Stimulated activated CD4-positive, alpha-beta T cell treated with anti-CD3 and anti-CD28 coated beads, Interleukin-1b, Interleukin-23, amount 100 ng/mL, for 48 hours (primary cell): ENCODE data around the gene IL17RB.

Source experiments
- DNase-seq: peaks from one replicate; pipeline ENCODE4 v3.0.0-alpha.2; 2020

The IL17RB gene

DNA sequence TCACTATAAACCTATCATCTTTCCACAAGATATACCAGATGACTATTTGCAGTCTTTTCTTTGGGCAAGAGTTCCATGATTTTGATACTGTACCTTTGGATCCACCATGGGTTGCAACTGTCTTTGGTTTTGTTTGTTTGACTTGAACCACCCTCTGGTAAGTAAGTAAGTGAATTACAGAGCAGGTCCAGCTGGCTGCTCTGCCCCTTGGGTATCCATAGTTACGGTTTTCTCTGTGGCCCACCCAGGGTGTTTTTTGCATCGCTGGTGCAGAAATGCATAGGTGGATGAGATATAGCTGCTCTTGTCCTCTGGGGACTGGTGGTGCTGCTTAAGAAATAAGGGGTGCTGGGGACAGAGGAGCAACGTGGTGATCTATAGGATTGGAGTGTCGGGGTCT, 33.9 kb upstream of the IL17RB start:
- no peak for DNase-seq

DNA sequence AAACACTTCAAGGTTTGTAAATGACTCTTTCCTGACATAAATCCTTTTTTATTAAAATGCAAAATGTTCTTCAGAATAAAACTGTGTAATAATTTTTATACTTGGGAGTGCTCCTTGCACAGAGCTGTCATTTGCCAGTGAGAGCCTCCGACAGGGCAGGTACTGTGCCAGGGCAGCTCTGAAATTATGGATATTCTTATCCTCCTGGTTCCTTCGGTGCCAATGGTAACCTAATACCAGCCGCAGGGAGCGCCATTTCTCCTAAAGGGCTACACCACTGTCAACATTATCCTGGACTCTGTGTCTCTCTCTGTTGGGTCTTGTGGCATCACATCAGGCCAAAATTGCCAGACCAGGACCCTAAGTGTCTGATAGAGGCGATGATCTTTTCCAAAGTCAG, 33.1 kb upstream of the IL17RB start:
- DNase-seq, result no peak

DNA sequence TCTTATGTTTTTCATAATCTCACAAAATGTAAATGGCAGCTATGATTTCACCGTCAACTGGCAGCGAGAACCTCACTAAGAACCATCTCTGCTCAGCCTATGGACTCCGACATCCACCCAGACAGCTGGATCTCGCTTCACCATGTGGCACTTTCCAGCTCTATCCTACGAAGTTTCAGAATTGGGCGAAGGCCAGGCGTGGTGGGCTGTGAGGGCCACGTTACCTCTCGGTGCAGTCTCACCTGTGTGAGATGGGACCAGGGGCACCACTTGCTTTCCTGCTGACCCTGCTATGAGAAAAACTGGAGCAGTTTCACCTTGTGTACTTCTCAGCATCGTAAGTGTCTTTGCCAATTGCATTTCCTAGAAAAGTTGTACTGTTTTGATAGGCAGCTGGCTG, 32.5 kb upstream of the IL17RB start:
- no peak for DNase-seq

DNA sequence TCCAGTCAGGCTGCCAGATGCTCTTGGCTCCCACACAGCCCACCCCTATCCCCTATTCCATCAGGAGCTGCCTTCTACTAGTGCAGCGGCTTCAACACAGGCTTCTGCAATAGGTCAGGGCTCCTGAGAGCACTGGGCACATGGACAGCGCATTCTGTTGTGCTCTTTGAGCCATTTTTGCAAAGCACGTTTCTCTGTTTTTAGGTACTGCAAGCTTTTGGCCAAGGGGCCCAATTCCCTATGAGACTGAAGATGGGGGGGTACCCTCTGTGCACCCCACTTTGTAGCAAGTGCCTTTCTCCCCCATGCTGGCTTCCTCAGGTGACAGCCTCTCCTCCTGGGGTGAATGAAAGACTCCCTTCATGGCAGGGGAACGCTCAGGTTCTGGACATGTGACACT, 31.3 kb upstream of the IL17RB start:
- DNase-seq, result no peak

DNA sequence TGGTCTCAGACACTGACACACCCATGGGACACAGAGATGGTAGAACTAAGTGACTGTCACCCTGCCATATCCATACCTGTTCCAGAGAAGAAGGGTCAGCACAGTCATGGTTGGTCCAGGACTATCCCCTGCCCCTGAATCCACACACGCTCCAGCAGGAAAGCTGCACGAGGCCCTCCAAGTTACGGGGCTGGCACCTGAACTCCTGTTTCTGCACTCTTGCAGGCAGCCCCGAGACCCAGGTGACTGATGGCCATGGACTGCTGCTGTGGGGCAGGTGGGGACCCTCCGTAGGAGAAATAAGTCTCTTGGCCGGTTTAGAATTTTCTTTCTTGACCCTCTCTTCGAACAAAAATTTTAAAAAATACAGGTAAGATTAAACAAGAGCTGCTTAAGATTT, 30.7 kb upstream of the IL17RB start:
- DNase-seq, result no peak

DNA sequence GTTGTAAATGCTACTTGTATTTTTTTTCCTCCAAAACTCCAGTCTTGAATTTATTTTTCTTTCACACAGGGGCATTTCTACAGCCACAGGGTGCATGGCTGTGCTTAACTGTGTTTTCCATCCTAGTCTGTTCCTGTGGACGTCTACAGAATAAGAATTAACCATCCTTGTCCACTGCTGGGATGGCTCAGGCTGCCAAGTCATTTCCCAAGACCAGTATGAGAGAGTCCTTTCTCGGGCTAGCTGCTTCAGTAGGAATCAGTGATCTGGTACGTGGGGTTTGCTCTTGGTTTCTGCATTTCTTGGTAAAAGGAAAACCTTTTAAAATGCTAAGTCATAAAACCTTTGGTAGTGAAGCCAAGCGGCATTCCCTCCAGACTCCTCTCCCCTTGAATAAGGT, 29.9 kb upstream of the IL17RB start:
- no peak for DNase-seq

DNA sequence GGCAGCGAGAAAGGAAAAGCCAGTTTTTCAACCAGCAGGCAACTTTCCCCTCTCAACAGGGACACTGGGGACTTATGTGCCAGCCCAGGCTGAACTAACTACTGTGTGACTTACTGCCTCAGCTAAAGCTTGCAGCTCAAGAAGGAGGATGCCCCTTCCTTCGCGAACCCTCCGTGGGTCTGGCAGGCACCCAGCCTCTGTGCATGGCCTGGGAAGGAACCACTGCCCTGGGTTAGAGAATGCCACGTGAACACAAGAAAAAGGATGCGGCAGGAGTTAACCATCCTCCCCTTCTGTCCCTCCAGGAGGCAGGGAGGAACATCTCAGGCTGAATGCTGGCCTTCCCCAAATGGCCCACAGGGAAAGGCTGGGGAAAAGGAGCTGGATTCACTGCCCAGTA, 29.2 kb upstream of the IL17RB start:
- no peak for DNase-seq

DNA sequence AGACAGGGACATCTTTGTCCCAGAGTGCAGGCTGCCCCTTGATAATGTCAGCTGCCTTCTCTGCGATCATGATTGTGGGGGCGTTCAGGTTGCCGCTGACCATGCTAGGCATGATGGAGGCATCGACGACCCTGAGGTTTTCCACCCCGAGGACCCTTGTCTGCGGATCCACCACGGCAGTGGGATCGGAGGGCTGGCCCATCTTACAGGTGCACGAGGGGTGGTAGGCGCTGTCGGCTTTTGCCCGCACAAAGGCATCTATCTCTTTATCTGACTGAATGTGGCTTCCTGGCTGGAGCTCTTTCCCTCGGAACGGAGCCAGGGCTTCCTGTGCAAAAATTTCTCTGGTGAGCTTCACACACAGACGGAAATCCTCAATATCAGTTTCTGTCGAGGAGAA, 28.6 kb upstream of the IL17RB start:
- no peak for DNase-seq

DNA sequence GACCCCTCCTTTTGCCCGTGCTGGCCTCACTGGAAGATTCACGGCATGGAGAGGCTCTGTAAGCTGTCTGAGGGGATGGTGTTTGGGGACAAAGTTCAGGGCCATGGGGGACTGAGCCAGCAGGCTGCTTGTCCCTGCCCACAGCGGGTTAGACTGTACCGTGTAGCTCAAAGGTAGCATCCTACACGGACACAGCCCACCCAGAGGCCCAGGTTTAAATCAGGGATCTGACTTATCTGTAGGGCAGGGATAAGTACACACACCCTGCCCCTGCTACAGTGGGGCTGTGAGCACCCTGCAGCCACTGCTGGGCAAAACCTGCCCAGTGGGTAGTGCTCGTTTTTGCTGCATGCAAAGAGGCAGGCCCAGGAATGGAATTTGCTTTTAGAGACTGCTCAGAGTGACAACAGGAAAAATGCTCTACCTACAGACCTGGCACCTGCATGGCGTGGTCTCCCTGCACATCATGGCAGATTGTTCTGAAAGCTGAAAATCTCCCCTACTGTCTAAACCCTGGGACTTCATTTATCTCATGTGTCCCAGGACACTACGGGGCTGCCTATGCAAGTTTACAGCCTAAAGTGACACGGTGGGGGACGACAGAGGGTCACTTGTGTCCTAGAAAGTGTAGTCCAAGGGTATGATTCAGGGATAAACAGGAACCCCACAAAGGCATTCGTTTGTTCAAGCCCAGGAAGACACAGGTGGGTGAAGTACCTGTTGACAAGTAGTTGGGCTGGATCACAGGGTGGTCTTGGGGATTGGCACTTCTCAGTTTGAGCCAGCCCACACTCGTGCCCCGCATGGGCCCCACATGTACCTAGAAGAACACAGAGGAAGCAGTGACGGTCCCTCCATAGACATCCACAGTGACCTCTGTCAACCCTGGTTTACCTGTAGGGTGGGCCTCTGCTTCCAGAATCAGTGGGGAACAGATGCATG, 27.9 kb upstream of the IL17RB start:
- no peak for DNase-seq

DNA sequence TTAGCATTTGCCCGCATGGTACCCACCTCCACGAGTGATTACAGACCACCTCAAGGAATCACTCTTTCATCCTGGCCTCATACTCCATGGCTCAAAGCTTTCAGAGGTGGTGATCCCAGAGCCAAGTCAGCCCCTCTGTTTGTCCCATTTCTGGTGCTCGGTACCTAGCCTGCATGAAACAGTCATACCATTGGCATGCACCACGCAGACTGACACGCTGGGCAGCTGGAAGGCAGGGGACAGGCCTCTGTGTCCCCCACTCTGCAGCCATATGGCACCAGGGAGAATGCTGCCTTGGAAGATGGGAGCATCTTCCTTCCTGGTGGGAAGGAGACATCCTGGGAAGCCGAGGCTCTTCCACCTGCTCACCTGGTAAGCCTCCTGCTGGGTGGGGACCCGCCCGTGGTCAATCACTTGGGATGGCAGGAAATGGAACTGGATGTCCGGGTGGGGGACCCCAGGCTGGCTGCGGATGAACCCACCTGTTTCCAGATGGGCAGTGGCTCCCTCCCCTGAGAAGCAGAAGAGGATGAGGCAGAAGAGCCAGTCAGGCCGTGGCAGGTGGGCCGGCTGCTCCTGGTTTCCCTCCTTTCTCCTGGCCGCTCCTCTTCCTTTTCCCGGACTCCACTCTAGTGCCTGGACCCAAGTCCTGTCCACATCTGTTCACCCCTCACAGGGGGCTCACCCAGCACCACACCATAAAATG, 27.1 kb upstream of the IL17RB start:
- DNase-seq, result no peak

DNA sequence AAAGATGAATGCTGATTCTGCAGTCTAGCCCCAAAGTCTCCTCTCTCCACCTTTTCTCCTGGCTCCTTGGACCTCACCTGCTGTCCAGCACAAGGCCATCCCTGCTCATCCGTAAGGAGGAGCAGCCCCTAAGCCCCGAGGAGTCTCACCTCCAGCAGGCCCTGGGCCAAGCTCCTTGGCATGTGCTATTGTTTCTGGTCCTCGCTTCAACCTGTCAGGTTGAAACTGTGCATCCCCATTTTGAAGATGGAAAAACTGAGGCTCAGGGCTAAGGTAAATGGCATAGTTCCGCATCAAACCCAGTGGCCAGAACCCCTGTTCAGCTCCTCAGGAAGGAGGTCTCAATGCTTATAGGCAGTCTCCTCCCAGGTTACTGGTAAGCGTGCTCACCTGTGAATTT, 26.3 kb upstream of the IL17RB start:
- DNase-seq, result no peak

DNA sequence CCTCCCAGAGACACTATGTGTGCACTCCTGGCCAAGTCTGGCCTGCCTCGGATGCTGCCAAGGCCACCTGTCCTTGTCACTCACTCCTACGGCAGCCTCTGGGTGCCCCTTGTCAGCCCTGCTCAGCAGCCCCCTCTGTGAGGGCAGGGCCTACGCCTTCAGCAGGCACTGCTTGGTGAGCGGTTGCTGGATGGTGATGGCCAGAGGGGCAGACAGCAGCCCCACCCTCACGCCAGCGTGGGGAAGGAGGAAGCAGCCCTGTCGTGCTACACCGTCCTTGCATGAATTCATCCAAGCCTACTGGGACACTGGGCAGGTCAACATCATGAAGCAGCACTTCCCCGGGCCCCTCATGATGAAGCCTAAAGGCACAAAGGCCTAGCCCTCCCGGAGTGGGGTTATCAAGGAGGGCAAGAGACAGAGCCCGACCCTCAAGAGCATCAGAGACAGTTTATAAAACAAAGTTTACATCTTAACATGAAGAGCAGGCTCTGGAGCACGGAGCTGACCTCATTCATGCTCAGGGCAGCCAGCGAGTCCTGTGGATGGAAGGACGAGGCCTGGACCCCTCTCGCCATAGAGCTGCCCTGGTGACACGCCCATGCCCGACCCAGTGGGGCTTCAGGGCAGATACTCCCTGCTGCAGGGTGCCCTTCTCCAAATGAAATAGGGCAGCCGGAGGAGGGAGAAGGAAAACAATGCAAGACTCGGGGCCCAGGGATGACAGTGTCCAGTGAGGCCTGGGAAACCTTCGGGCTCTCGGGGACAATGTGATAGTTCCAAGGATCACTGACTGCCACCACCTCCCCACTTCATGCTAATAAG, 25.4 kb upstream of the IL17RB start:
- no peak for DNase-seq

DNA sequence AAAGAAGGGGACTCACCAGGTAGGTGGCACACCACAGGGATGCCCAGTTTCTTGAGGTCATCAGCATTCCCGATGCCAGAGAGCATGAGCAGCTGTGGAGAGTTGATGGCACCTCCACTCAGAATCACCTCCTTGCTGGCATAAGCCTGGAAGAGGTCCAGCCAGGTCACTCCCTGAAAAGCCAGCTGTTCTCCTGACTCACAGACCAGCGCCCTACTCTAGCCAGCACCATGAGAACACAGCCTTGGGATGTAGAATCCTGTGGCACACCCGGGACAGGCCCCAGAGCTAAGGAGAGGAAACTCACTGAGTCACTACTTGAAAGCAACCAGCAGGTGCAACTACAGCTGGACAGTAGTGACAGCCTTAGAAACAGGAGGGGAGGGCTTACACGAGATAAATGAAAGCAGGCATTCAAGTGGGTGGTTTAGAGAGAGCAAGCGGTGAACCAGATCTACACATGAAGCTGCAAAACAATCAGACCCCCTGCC, 24.7 kb upstream of the IL17RB start:
- no peak for DNase-seq

DNA sequence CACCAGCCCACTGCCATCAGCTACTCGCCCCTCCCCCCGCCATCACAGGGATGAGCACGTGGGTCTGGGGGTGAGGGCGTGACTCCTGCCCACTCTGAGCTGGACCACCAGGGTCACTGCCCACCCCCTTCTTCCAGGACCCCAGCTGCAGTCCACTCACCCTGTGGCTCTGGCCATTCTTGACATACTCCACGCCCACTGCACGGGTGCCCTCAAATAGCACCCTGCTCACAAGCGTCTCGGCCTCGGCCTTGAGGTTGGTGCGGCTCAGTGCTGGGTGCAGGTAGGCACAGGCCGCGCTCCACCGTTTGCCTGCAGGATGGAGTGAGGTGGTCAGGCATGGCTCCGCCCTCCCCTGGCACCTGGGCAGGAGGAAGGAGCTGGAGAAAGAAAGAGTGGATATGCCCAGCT, 24.0 kb upstream of the IL17RB start:
- DNase-seq, result no peak

DNA sequence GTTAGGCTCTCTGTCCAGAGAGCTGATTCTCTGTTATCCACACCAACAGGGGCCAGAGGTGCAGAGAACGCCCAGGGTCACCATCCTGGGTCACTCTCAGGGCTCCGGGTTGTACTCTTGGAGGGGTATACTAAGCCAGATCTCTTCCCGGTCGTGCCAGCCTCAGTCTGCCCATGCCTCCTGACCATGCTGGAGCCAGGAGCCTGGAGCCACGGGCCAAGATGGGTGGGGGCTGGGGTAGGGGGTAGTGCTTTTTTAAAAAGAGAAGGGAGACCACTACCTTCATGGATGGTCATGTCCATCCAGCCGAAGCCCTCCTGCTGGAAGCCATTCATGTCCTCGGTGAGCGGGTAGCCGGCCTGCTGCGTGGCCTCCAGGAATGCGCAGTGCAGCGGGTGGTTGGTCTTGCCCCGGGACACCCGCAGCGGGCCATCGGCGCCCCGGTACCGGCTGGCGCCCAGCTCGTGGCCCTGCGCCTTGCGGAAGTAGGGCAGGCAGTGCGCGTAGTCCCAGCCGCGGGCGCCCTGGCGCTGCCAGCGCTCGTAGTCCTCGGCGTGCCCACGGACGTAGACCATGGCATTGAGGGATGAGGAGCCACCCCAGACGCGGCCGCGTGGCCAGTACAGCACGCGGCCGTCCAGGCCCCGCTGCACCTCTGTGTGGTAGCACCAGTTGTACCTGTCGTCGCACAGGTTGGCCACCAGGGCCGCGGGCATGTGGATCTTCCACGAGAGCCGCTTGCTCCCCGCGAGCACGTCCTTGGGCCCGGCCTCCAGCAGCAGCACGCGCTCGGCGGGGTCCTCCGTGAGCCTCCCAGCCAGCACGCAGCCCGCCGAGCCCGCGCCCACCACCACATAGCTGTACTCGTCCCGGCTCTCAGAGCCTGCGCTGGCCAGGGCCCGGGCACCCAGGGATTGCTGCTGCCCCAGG, 23.1 kb upstream of the IL17RB start:
- no peak for DNase-seq

DNA sequence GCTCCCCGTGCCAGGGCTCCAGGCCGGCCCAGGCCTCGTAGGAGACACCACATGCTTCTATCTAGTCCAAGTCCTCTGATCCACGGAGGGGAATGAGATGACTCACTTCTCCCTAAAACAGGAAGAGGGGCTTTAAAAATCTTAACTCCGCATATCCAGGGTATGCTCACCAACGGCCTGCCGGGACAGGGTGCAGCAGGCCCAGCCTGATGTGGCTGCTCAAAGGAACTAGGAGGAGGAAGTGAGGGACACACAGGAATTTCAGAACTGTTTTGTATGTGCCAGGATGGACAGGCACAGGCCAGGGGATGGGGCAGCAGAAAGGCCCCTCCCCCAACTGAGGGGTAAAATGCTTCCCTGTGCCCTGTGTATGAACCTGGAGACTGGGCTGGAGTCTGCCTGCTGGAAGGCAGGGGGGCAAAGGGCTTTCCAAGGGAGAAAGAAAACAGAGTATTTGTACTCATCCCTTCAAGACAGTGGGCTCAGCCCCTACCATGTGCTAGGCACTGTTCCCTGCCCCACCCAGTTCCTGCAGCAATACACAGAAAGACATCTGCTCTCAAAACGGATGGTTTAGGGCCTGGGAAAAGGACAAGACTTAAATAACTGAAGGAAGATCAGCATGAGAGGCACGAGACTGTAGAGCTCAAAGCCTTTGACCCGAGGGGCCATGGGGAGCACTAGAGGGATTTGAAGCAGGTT, 22.3 kb upstream of the IL17RB start:
- no peak for DNase-seq

DNA sequence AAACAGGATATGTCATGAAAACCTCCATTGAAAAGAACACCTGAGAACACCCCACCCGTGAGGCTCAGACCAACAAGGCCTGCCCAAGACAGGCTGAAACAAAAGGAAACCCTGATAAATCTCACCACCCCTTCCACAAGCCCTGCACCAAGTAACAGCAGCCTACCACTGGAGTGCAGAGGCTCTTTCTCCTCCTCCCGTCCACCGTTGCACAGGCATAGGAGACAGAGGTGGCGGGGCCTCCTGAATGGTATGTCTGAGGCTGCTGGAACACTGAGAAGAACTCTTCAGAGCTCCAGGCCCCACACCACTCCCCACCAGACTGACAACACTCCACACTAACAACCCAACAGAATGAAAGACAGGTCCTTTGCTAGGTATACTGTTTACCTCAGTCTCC, 21.6 kb upstream of the IL17RB start:
- DNase-seq, result no peak

DNA sequence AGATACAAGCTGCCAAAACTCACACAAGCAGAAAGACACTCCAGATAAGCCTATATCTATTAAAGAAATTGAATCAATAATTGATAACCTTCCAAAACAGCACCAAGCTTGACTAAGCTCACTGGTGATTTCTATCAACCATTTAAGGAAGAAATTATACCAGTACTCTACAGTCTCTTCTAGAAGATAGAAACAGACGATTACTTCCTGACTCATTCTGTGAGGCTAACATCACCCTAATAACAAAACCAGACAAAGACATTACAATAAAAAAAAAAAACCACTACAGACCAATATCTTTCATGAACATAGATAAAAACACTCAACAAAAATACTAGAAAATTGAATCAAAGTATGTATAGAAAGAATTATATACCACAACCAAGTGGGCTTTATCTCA, 20.3 kb upstream of the IL17RB start:
- DNase-seq, result no peak

DNA sequence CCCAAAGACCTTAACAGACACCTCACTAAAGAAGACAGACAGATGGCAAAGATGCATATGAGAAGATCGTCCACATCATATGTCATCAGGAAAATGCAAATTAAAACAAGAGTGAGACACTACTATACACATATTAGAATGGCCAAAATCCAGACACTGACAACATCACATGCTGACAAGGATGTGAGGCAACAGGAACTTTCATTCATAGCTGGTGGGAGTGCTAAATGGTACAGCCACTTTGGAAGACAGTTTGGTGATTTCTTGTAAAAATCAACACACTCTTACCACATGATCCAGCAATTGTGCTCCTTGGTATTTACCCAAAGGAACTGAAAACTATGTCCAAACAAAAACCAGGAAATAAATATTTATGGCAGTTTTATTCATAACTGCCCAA, 17.8 kb upstream of the IL17RB start:
- DNase-seq, result no peak

DNA sequence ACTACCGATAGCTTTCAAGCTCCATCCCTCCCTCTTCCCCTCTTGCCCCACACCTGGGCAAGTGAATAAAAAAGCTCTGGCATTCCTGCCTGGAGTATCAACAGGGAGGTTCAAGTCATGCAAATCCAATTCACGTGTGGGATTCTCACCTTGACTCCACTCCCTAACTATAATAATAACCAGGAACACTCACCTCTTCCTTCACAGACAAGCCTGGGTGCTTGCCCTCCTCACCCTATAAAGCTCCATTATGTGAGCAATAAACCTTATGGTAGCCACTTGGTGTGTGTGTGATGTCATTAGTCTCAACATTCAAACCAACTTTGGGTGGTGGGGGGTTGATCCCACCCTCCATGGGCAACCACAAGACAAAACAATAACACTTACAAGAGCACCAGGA, 16.8 kb upstream of the IL17RB start:
- DNase-seq, result no peak

DNA sequence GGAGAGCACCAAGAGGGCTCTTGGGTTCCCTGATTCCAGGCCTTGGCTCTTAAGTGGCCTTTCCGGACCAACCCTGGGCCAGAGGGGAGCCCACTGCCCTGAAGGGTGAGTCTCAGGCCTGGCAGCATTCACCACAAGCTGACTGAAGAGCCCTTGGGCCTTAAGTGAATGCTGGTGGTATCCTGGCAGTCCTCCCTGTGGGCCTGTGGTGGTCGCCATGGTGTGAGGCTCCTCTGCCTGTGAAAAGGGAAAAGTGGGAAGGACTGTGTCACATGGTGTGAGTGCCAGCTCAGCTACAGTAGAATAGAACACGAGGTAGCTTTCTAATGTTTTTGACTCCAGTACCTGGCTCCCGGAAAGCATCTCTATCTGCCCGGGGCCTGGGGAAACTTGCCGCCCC, 15.4 kb upstream of the IL17RB start:
- no peak for DNase-seq
